ENCODE measurements around the gene THAP12. TPM values are rescaled to one million over a fixed set of nuclear protein-coding genes. Genes with fewer than 3 reads are reported as not detected.

THAP12 gene
- total and polyA plus RNA-seq, 4 donors: 5.6 to 21.9 (median 13.7) TPM

- Histone ChIP-seq H3K27ac (ENCODE audit: low read depth in 1 of 2, low read length in 2 of 2) (no peak overlapping the region), H3K36me3 (ENCODE audit: control insufficient read depth in 4 of 4, insufficient read depth in 3 of 4, low read depth in 1 of 4, low read length in 3 of 4) (peaks cover 0 to 6% (median 2%) of the 10 kb centered on the region in 4 donors)
- no peak for DNase-seq (ENCODE audit: low spot score)
These were observed 19.6 kb downstream of the THAP12 start for GRCh38 chr11:76361374-76361773.

More at GRCh38 chr11:76361374-76361773, 19.6 kb downstream of the THAP12 start:
- no peak overlapping the region for H3K4me3 ChIP-seq (ENCODE audit: low read depth in 1 of 3, low read length in 3 of 3)
- no peaks in the 10 kb centered on the region for H3K27me3 ChIP-seq (ENCODE audit: control insufficient read depth in 4 of 4, insufficient read depth in 4 of 4, low read length in 3 of 4)
- H3K9me3 ChIP-seq (ENCODE audit: control insufficient read depth in 4 of 4, low read length in 3 of 4): no peaks in the 10 kb centered on the region
- TF ChIP-seq SP1 (IDR thresholded peaks at IDR 0.05) (no peak), REST (IDR thresholded peaks at IDR 0.05) (no peak), MAX (IDR thresholded peaks at IDR 0.05) (no peak), RAD21 (IDR thresholded peaks at IDR 0.05) (no peak), RXRA (IDR thresholded peaks at IDR 0.05) (no peak), JUND (IDR thresholded peaks at IDR 0.05) (no peak), EGR1 (IDR thresholded peaks at IDR 0.05; ENCODE audit: low read depth in 2 of 2) (no peak), NR2F2 (IDR thresholded peaks at IDR 0.05) (no peak), GABPA (IDR thresholded peaks at IDR 0.05 in 1 of 2, conservative IDR thresholded peaks at IDR 0.05 in 1 of 2) (no peak), TAF1 (conservative IDR thresholded peaks at IDR 0.05) (no peak), HNF4A (conservative IDR thresholded peaks at IDR 0.05) (no peak), ATF3 (IDR thresholded peaks at IDR 0.05) (no peak), ZBTB33 (IDR thresholded peaks at IDR 0.05) (no peak), FOXA2 (IDR thresholded peaks at IDR 0.05) (no peak), CTCF (IDR thresholded peaks at IDR 0.05; ENCODE audit: low read depth, low read length, missing input control) (no peak), FOXA1 (IDR thresholded peaks at IDR 0.05) (no peak), HNF4G (IDR thresholded peaks at IDR 0.05) (no peak)
- H3K4me1 ChIP-seq (ENCODE audit: control insufficient read depth in 4 of 4, insufficient read depth in 4 of 4, low read length in 3 of 4): peaks cover 0 to 2% (median 0%) of the 10 kb centered on the region in 4 donors
- no peak overlapping the region for H3K9ac ChIP-seq (ENCODE audit: low read depth in 1 of 2, low read length in 2 of 2)

All from liver (tissue), 9 donors.